DMS79 treated with DMSO at 0.1 percent for 48 hours (cell line): ENCODE data around the gene GPC6.

ENCODE experiments used
- DNase-seq: peaks from one replicate; lab custom pipeline; 2025; lab: John Stamatoyannopoulos, UW

Gene GPC6

DNA sequence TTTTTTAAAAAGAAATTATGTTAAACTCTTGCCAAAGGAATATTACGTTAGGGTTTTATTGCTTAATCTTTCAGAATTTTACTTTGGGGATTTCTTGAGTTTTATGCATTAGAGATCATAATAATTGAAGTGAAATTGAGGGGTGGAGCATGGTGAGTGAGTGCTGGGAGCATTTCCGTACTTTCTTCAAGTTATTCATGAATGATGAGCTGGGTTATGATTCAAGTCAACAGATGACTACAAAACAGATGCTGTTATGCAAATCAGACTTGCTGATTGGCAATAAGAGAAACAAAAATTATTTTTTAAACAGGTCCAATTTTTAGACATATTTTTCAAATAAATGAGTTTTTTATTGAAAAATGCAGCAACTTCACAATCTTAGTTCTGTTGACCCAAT, 748.6 kb downstream of the GPC6 start:
- no peak for DNase-seq

DNA sequence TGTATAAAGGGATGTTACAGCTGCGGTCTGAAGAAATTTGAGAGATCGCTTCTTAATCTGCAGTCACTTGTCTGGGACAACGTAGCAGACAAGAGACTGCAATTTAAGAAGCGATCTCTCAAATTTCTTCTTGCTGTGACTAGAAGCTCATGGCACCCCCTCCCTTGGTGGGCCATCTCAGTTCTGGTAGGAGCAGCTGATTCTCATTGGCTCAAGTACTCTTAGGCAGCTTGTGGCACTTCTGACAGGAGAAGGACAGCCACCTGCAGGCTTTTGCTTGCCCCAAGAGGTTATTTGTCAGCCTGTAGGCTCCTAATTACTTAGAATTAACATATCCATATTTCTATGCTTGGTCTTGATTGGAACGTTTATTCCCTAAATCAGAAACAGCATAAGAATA, 749.9 kb downstream of the GPC6 start:
- DNase-seq = peak; percentile 88

DNA sequence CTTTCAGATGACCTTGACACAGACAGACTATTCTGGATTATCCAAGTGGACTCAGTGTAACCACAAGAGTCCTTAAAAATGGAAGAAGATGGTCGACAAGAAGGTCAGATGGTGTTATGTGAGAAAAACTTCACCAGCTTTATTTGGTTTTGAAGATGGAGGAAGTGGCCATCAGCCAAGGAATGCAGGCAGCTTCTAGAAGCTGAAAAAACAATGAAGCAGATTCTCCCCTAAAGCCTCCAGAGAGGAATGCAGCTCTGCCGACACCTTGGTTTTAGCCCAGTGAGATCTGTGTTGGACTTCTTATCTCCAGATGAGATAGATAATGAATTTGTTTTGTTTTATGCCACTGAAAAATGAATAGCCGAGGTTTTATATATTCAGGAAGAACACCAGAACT, 751.4 kb downstream of the GPC6 start:
- DNase-seq = no peak

DNA sequence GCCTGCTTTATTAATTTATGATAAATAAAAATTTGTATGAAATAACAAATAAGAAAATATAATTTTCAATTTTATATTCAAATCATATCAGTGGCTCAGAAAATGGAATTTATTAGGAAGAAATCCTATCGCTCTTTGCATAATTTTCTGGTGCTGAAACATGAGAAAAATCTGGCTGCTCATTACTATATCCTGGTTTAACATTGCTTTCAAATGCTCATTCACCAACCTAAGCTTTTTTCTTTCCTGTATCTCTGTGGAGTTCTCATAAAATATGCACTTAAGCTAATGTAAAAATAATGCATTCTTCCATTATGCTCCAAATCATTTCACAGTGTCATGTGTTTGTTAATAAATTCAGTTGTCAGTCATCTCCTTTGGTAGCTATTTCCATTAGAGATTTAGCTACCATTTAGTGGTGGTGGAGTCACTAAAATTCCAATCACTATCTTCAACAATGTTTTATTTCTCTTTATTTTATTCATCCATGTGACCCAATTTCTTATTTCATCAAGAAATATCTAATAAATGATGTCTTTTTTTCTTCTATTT, 754.9 kb downstream of the GPC6 start:
- no peak for DNase-seq

- no peak for DNase-seq
These were observed 755.7 kb downstream of the GPC6 start for GRCh38 chr13:93982179-93982918.

- DNase-seq = no peak
These were observed 757.4 kb downstream of the GPC6 start for GRCh38 chr13:93984052-93984451.

GRCh38 chr13:93984876-93985275, 758.3 kb downstream of the GPC6 start:
- no peak for DNase-seq

DNA sequence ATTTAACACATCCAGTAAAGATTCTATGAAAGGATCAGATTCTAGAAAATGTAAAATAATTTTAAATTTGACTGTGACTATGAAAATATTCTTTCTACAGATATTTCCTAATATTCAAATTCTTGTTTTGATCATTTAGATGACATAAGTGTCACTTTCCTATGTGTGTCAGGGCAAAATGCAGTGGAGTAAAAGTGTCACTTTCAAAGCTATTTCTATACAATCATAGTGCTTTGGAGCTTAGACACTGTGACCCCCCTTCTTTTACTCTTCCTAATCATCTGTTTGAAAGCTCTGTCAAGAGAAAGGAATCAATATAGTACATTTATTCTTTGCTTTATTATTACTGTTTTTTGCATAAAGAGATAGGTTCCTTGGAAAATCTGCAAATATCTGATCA, 760.9 kb downstream of the GPC6 start:
- no peak for DNase-seq

DNA sequence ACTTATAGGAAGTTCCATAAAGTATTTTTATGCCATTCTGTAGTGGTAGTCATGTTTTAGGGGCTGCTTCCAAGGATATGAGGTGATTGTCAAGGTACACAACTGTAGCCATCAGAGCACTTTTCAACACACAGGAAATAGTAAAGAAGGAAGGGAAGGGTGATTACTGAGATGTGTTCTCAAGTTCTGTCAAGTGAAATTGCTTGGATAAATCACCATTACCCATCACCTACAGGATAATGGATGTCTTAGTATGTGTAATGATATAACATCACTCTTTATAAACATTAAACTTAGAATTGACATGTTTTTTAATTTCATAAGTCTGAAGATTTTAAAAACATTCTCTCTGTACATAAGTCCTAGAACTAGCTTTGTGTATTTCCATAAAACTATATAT, 765.0 kb downstream of the GPC6 start:
- no peak for DNase-seq

DNA sequence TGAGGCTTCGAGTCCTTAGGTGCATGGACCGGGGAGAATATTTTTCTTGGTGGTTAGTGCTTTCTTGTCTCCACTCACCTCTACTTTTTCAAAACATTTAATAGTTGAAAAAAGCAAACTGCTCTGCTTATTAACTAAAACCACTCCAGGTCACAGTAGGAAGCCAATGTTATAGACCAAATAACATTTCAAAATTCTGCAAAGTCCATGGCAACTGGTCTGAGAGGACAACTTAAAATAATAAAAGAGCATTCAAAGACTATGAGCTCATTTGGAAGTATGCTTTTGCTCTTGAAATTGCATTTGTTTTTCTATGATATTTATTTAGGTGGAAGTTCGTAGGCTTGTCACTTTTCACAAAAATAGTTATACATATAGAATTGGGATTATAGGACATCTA, 769.9 kb downstream of the GPC6 start:
- no peak for DNase-seq

GRCh38 chr13:94006296-94006695, 779.7 kb downstream of the GPC6 start:
- DNase-seq = no peak

DNA sequence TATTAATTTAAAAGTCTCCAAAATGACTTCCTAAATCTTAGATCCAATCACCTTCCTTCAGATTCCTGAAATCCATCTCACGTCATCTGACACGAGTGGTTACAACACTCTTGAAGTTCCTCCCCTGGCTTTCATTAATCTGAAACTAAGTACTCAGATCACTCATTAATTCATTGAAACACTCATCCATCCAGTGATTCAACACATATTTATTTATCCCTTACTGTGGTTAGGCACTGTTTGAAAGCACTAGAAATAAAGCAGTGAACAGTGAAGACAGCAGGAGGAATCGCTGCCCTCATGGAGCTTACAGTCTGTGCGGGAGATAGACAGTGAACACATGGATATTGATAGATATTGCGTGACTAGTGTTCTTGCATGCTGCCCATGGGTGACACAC, 780.5 kb downstream of the GPC6 start:
- no peak for DNase-seq

GRCh38 chr13:94009701-94010100, 783.1 kb downstream of the GPC6 start:
- no peak for DNase-seq

DNA sequence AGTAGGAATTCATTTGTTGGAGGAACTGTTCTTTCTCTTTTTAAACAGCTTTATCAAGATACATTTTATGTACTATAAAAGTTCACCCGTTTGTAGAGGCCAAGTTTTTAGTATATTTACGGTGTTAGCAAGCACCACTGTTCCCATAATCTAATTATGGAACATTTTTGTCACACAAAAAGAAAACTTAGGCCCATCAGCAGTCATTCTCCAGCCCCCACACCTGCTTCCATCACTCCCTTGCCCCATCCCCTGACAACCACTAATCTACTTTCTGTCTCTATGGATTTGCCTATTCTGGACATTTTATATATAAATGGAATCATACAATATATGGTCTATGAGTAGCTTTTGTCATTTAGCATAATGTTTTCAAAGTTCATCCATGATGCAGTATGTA, 787.9 kb downstream of the GPC6 start:
- no peak for DNase-seq

- no peak for DNase-seq
These were observed 793.8 kb downstream of the GPC6 start for GRCh38 chr13:94020426-94020825.

DNA sequence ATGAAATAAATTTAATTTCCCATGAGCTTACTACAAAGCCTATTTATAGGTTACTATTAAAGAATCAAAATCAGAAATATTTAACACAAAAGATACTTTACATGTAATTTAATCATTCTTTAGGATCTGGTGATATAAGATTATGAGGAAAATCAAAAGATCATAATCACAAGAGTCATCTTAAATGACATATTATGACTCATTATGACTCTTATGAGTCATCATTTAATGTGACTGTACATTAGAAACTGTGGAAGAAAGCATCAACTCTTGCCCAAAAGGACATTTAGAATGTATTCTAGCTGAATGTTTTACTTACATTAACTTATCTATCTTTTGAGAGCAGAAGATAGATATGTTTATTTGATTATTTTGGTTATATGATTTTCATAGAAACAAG, 794.2 kb downstream of the GPC6 start:
- no peak for DNase-seq

DNA sequence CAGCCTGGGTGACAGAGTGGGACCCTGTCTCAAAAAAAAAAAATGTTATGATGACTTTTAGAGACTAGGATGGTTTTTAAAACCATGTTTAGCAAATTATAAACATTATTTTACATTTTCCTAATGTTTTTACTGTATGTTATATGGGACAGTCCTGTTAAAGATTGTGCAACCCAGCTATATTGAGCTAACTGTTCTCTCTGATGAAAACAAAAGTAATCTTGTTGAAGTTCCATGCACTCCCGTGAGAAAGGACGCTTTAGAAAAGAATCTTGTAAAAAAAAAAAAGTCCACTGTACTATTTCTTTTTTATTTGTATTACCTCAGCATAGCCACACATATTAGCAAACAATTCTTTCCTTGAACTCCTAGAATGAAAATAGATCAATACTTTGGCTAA, 801.6 kb downstream of the GPC6 start:
- DNase-seq = no peak

DNA sequence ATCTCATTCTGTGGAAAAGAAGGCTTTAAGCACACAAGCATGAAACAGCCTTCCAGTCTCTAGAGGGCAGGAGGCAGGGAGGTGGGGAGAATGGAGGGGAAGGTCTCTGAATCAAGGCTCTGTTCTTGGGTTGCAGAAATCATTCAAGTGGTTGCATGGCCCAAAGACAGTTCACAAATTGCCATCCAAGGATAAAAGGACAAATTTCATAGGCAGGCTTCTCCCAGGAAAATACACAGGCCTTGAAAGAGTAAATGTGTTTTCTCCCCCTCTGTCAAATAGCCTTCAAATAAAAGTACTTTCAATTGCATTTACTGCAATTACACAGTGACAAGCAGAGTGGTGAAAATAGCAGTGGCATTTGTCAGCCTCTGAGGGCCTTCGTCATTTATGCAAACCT, 802.0 kb downstream of the GPC6 start:
- DNase-seq = no peak

DNA sequence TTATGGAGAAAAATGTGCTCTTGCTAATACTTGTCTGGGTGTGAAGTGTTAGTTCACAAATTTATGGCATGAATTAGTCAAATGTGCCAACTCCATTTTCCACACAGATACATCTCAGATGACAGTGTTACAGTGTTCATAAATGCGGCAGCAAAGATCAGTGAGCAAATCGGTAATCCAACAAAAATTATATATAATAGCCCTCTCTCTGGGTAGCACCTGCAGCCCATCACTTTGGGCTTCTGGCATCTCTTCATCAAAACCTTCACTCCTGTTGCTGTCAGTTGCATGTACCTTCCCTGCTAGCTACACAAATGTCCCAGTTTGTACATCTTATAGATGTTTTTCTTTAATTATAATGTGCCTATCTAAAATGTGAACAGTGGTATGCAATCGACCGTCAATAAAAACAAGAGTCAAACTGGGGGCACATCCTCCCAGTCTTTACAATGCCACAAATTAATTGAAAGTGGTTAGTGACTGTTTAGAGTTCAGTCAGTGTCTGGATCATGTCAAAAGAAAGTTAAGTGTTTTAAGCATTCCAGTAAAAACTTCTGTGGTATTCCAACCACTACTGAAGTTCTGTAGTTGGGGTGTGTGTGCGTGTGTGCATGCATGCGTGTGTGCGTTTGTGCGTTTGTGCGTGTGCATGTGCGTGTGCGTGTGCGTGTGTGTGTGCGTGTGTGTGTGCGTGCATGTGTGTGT, 804.0 kb downstream of the GPC6 start:
- DNase-seq = no peak

GRCh38 chr13:94031609-94032008, 805.0 kb downstream of the GPC6 start:
- peak; percentile 81 for DNase-seq

DNA sequence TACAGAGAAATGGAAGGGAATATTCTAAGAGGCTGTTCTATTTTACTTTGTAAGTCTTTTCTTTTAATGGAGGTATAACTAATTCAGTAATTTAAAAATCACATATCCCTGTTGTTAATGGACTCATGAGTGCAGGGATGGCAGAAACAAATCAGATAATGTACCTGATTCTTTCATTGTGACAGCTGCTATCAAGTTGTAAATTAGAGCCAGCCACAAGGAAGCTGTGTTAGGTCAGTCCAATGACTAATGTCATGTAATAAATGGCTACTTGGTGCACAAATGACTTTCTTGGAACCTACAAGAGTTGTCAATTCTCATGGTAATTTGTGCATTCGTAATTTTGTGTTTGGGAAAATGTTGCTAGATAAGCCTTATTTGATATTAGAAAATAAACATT, 806.5 kb downstream of the GPC6 start:
- DNase-seq = no peak

DNA sequence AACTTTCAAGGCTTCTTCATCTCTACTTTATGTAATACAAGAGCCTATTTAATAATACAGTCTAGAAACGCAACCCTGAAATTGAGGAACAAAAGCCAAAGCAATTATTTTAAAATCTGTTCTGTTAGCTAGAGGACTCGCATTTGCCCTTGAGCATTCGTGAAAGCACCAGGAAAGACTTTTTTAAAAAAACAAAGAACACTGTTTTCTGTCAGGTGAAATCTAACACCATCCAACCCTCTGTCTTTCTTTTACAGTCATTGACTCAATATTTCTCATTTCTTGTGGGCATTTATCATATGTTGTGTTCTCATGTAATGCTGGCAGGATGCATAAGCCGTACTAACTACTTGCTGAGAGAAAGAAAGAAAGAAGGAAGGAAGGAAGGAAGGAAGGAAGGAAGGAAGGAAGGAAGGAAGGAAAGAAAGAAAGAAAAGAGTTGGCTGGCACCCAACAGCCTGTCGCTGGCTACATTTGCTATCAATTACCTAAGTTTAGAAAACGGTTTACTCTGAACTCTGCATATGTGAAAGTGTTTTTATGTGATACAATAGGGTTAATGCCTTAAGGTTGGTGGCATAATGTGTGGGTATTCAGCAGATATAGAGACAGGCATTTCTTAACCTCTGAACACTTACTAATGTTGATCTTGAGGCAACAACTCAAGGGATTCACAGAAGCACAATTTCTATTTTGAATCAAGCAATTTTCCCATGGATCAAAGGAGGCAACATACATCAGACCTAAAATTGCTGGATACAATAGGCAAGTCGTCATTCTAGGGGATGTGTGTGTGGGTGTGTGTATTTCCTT, 807.4 kb downstream of the GPC6 start:
- DNase-seq = no peak

GRCh38 chr13:94050039-94050438, 823.4 kb downstream of the GPC6 start:
- no peak for DNase-seq
